Measurements from ENCODE around the gene TRIM31. TPM values are rescaled to one million over a fixed set of nuclear protein-coding genes. Genes with fewer than 3 reads are reported as not detected.

Gene TRIM31
- total and polyA plus RNA-seq, 10 donors = 0.09 to 0.14 TPM; not detected in 8

DNA sequence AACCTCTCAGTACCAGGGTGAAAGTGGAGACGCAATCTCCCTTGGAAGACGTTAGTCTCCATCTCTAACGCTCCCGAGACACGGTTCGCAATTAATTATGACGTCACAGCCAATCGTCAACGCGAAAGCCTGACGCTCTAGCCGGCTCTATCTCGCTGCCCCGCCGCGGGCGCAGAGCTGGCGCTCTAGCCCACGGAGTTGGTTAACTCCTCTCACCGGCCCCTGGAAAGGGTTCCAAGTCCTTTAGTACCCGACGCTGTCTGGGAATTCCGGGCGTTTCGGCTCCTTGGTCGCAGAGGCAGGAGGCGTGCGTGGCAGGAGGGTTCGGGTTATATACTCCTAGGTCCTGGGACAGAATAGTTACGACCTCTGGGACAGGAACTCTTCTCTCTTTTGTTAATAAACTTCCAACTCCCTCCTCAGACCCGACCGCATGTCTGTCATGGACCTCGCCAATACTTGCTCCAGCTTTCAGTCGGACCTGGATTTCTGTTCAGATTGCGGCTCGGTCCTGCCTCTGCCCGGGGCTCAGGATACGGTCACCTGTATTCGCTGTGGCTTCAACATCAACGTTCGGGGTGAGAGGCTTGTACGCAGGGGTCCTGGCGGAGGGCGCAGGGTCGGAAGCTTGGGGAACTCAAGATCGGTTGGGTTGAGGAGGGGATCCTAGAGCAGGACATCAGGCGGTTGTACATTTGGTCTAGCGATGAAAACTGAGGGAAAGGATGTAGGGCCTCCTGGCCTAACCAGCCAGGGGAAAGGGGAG lies 51.6 kb downstream of the TRIM31 start, which contains the start of gene POLR1H:
POLR1H (plus strand) TSS at position 174 of the 766 bp plus-strand sequence; CDS start at position 434, 260 bp downstream.
- TF ChIP-seq POLR2AphosphoS5 (IDR thresholded peaks at IDR 0.05) (peak; percentile 98 to 99 (median 98)), POLR2A (IDR thresholded peaks at IDR 0.05) (peak; percentile 49 to 95 (median 65))
- TF ChIP-seq, protein P1, sequence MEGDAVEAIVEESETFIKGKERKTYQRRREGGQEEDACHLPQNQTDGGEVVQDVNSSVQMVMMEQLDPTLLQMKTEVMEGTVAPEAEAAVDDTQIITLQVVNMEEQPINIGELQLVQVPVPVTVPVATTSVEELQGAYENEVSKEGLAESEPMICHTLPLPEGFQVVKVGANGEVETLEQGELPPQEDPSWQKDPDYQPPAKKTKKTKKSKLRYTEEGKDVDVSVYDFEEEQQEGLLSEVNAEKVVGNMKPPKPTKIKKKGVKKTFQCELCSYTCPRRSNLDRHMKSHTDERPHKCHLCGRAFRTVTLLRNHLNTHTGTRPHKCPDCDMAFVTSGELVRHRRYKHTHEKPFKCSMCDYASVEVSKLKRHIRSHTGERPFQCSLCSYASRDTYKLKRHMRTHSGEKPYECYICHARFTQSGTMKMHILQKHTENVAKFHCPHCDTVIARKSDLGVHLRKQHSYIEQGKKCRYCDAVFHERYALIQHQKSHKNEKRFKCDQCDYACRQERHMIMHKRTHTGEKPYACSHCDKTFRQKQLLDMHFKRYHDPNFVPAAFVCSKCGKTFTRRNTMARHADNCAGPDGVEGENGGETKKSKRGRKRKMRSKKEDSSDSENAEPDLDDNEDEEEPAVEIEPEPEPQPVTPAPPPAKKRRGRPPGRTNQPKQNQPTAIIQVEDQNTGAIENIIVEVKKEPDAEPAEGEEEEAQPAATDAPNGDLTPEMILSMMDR (IDR thresholded peaks at IDR 0.05 in 8 of 11, conservative IDR thresholded peaks at IDR 0.05 in 3 of 11) = peak in 2 of 11 experiments; percentile 14 to 25
- Histone ChIP-seq H3K9me3 (no peaks in the 10 kb centered on the region), H3K27me3 (replicated peaks in 1 of 7) (no peaks in the 10 kb centered on the region), H3K36me3 (peaks cover 0 to 45% (median 26%) of the 10 kb centered on the region in 6 donors), H3K27ac (peak within 1 kb of the TSS; percentile 87 to 94 (median 92)), H3K4me1 (peaks cover 21 to 65% (median 40%) of the 10 kb centered on the region in 6 donors), H3K4me3 (peak within 1 kb of the TSS; percentile 68 to 97 (median 84))
- WGBS, 5 donors = 0 to 1% (median 0%) methylated on average over 43 to 48 of the region's 48 CpGs
- intact Hi-C loops (cut with DNase I; ENCODE audit: low total_unique reads) = no loop called here
- peak; percentile 96 for DNase-seq

DNA sequence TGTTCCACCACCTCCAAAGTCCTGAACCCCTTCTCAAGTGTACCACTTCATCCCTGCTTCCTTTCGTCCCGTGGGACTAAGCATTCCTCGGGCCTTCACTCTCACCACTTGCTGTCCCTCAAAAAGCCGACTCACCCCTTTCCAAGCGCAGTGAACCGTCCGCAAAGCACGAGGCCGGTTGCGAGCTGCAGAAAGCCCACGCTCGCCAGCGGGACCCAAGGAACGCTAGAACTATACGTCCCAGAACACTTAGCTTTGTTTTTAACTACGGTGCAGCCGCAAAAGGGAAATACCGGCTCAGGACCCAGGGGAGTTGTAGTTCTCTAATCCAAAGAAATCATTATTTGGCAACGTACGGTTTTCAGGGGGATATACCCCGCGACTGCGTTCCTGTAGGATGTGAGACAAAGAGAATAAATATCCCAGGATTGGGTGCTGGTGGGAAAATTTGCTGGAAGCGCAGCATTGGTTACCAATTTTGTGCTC lies 52.2 kb downstream of the TRIM31 start:
- intact Hi-C loops (cut with DNase I; ENCODE audit: low total_unique reads) = no loop called here
- Histone ChIP-seq H3K4me3 (peak overlapping the region; percentile 68 to 97 (median 84)), H3K4me1 (peaks cover 21 to 59% (median 34%) of the 10 kb centered on the region in 6 donors), H3K36me3 (peaks cover 2 to 51% (median 28%) of the 10 kb centered on the region in 6 donors), H3K27ac (peak overlapping the region; percentile 87 to 94 (median 92)), H3K27me3 (replicated peaks in 1 of 7) (no peaks in the 10 kb centered on the region), H3K9me3 (no peaks in the 10 kb centered on the region)
- peak; percentile 85 for DNase-seq
- 0 to 1% (median 0%) methylated on average over 24 of the region's 24 CpGs for WGBS, 5 donors
- TF ChIP-seq, protein P1 (IDR thresholded peaks at IDR 0.05 in 8 of 11, conservative IDR thresholded peaks at IDR 0.05 in 3 of 11) = no peak
- TF ChIP-seq POLR2A (IDR thresholded peaks at IDR 0.05) (no peak), POLR2AphosphoS5 (IDR thresholded peaks at IDR 0.05) (no peak)

DNA sequence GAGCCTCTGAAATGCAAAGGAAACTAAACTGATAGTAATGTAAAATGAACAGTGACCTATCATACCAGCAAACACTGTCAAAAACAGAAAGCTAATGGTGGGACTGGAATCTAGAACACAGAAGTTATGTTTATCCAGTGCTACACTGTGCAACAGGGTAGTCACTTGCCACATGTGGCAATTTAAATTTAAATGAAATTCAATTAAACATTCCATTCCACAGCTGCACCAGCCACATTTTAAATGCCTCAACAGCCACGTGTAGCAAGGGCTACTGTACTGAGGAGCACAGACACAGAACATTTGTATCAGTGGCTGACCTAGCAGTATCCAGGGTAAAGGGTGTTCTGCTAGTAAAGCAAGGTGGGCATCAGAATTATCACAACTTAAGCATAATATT lies 57.4 kb downstream of the TRIM31 start:
- DNase-seq = no peak
- Histone ChIP-seq H3K27me3 (replicated peaks in 1 of 7) (no peaks in the 10 kb centered on the region), H3K4me1 (peaks cover 10 to 17% (median 12%) of the 10 kb centered on the region in 6 donors), H3K4me3 (no peak overlapping the region), H3K36me3 (peaks cover 3 to 53% (median 24%) of the 10 kb centered on the region in 6 donors), H3K27ac (no peak overlapping the region), H3K9me3 (no peaks in the 10 kb centered on the region)
- WGBS, 5 donors = 65 to 83% (median 80%) methylated on average over 1 of the region's 1 CpG
- intact Hi-C loops (cut with DNase I; ENCODE audit: low total_unique reads) = no loop called here
- TF ChIP-seq, protein P1 (IDR thresholded peaks at IDR 0.05 in 8 of 11, conservative IDR thresholded peaks at IDR 0.05 in 3 of 11) = no peak
- TF ChIP-seq POLR2AphosphoS5 (IDR thresholded peaks at IDR 0.05) = no peak
- no peak for TF ChIP-seq POLR2A (IDR thresholded peaks at IDR 0.05)

DNA sequence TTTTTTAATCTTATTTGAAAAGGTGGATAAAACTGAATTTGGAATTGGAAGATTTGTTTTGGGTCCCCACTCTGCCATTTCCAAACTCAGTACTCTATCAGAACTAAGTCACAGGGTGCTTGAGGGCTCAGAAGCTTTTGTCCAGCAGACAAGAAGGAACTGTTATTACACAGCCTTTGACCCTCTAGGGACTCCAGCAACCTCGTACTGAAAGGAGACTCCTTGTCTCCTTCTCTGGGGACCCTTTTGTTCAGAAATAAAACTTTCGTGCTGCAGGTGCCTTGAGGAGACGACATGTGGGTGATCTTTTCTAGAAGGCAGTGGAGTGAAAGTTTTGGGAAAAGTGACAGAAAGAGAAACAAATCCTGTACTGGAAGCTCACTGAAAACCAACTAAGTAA lies 59.2 kb downstream of the TRIM31 start:
- DNase-seq = no peak
- H3K36me3 ChIP-seq = peaks cover 3 to 54% (median 24%) of the 10 kb centered on the region in 6 donors
- TF ChIP-seq, protein P1 (IDR thresholded peaks at IDR 0.05 in 8 of 11, conservative IDR thresholded peaks at IDR 0.05 in 3 of 11) = no peak
- no peak for TF ChIP-seq POLR2AphosphoS5 (IDR thresholded peaks at IDR 0.05)
- TF ChIP-seq POLR2A (IDR thresholded peaks at IDR 0.05) = no peak
- H3K9me3 ChIP-seq = no peaks in the 10 kb centered on the region
- H3K27ac ChIP-seq = no peak overlapping the region
- intact Hi-C loops (cut with DNase I; ENCODE audit: low total_unique reads) = no loop called here
- no peaks in the 10 kb centered on the region for H3K27me3 ChIP-seq (replicated peaks in 1 of 7)
- H3K4me1 ChIP-seq = no peaks in the 10 kb centered on the region
- H3K4me3 ChIP-seq = no peak overlapping the region
- WGBS, 5 donors = 85 to 94% (median 87%) methylated on average over 3 of the region's 3 CpGs

All from spleen (tissue), 11 donors.